ENCODE data around the gene ARID5A.

ARID5A gene

GRCh38 chr2:96558061-96558460 is 21.5 kb downstream of the ARID5A start:
- DNase-seq (ENCODE audit: low read depth in 2 of 2) = no peak
- H3K4me3 ChIP-seq (replicated peaks in 1 of 2; ENCODE audit: low read depth in 2 of 2, low read length in 2 of 2) = no peak overlapping the region
- TF ChIP-seq CTCF (IDR thresholded peaks at IDR 0.05; ENCODE audit: low read depth, low read length) = no peak

- no peak for TF ChIP-seq CTCF (IDR thresholded peaks at IDR 0.05; ENCODE audit: low read depth, low read length)
- no peak for DNase-seq (ENCODE audit: low read depth in 2 of 2)
- H3K4me3 ChIP-seq (replicated peaks in 1 of 2; ENCODE audit: low read depth in 2 of 2, low read length in 2 of 2) = no peak overlapping the region
Measured at GRCh38 chr2:96558485-96558884, 21.9 kb downstream of the ARID5A start.

- TF ChIP-seq CTCF (IDR thresholded peaks at IDR 0.05; ENCODE audit: low read depth, low read length) = no peak
- DNase-seq (ENCODE audit: low read depth in 2 of 2) = no peak
- H3K4me3 ChIP-seq (replicated peaks in 1 of 2; ENCODE audit: low read depth in 2 of 2, low read length in 2 of 2) = no peak overlapping the region
Measured at GRCh38 chr2:96564026-96564425, 27.5 kb downstream of the ARID5A start.

GRCh38 chr2:96564563-96564962 is 28.0 kb downstream of the ARID5A start:
- no peak overlapping the region for H3K4me3 ChIP-seq (replicated peaks in 1 of 2; ENCODE audit: low read depth in 2 of 2, low read length in 2 of 2)
- TF ChIP-seq CTCF (IDR thresholded peaks at IDR 0.05; ENCODE audit: low read depth, low read length) = no peak

GRCh38 chr2:96565111-96565510 is 28.6 kb downstream of the ARID5A start:
- TF ChIP-seq CTCF (IDR thresholded peaks at IDR 0.05; ENCODE audit: low read depth, low read length) = no peak
- DNase-seq (ENCODE audit: low read depth in 2 of 2) = no peak
- no peak overlapping the region for H3K4me3 ChIP-seq (replicated peaks in 1 of 2; ENCODE audit: low read depth in 2 of 2, low read length in 2 of 2)

More at GRCh38 chr2:96564563-96564962, 28.0 kb downstream of the ARID5A start:
- no peak for DNase-seq (ENCODE audit: low read depth in 2 of 2)

GRCh38 chr2:96568094-96568493 is 31.5 kb downstream of the ARID5A start:
- no peak for DNase-seq (ENCODE audit: low read depth in 2 of 2)
- TF ChIP-seq CTCF (IDR thresholded peaks at IDR 0.05; ENCODE audit: low read depth, low read length) = no peak
- no peak overlapping the region for H3K4me3 ChIP-seq (replicated peaks in 1 of 2; ENCODE audit: low read depth in 2 of 2, low read length in 2 of 2)

GRCh38 chr2:96574364-96574763 is 37.8 kb downstream of the ARID5A start:
- DNase-seq (ENCODE audit: low read depth in 2 of 2) = no peak
- no peak overlapping the region for H3K4me3 ChIP-seq (replicated peaks in 1 of 2; ENCODE audit: low read depth in 2 of 2, low read length in 2 of 2)
- peak; percentile 26 for TF ChIP-seq CTCF (IDR thresholded peaks at IDR 0.05; ENCODE audit: low read depth, low read length)

Data from cardiac fibroblast (primary cell).